Activated CD8-positive, alpha-beta T cell treated with anti-CD3 and anti-CD28 coated beads, Interleukin-2, amount 10 ng/mL, durations not matched to agents 7 days and 5 days (primary cell): Measurements from ENCODE around the gene GZF1. TPM values are rescaled to one million over a fixed set of nuclear protein-coding genes. Genes with fewer than 3 reads are reported as not detected.
"Not testable (repeated sequence)": the region's sequence is repeated elsewhere in the genome, so short reads cannot be mapped to it uniquely, and the experiment has no call there.

Source experiments
- ATAC-seq: fragments of 150-1000 bp; cut with Tn5 transposase; one replicate; pipeline ENCODE4 v1.10.0; 2021; ENCODE audit warnings: moderate library complexity
- CTCF ChIA-PET: fragments of 350-600 bp; sonication (Branson Sonifier 250); formaldehyde crosslinking; loops from one replicate; lab custom pipeline; 2021; ENCODE audit warnings: antibody characterized with exemption; lab: Charles Lee
- POLR2A ChIA-PET: fragments of 350-600 bp; sonication (Branson Sonifier 250); formaldehyde crosslinking; loops from one replicate; lab custom pipeline; 2021; ENCODE audit warnings: antibody characterized with exemption; lab: Charles Lee
- DNase-seq: peaks from one replicate; pipeline ENCODE4 v3.0.0-alpha.2; 2020
- H3K27ac Mint-ChIP-seq: one replicate; pipeline ENCODE4 v1.8.0; 2021; ENCODE audit warnings: mild to moderate bottlenecking, mixed read lengths
- H3K27me3 Mint-ChIP-seq: one replicate; pipeline ENCODE4 v1.8.0; 2021; ENCODE audit warnings: low read depth, mixed read lengths
- H3K36me3 Mint-ChIP-seq: one replicate; pipeline ENCODE4 v1.8.0; 2021; ENCODE audit warnings: low read depth, mixed read lengths
- H3K4me1 Mint-ChIP-seq: one replicate; pipeline ENCODE4 v1.8.0; 2021; ENCODE audit warnings: low read depth, mixed read lengths
- H3K4me3 Mint-ChIP-seq: one replicate; pipeline ENCODE4 v1.8.0; 2021; ENCODE audit warnings: mild to moderate bottlenecking, mixed read lengths
- H3K9me3 Mint-ChIP-seq: one replicate; pipeline ENCODE4 v1.8.0; 2022; ENCODE audit warnings: mixed read lengths; ENCODE audit not compliant: insufficient read depth
- total RNA-seq, 2 experiments: library from RNA; stranded (reverse); gene quantifications; one replicate each; pipeline ENCODE4 v1.2.3, GENCODE V29; 2021

The GZF1 gene
- total RNA-seq, 2 experiments from 2014 or later: 11.1 to 15.8 TPM

GRCh38 chr20:23346002-23346401 lies 16.0 kb upstream of the GZF1 start:
- Mint-ChIP-seq H3K27ac (no peak overlapping the region), H3K27me3 (no peaks in the 10 kb centered on the region), H3K36me3 (no peaks in the 10 kb centered on the region), H3K4me1 (peaks cover 17% of the 10 kb centered on the region), H3K4me3 (no peak overlapping the region), H3K9me3 (no peaks in the 10 kb centered on the region)
- POLR2A ChIA-PET: interaction anchor here (1.0 kb wide), 1 partner anchor 12 kb away, joined by 3 read pairs; no protein-coding TSS in a partner anchor
- CTCF ChIA-PET: no interaction called here
- ATAC-seq (no peak), DNase-seq (no peak)

DNA sequence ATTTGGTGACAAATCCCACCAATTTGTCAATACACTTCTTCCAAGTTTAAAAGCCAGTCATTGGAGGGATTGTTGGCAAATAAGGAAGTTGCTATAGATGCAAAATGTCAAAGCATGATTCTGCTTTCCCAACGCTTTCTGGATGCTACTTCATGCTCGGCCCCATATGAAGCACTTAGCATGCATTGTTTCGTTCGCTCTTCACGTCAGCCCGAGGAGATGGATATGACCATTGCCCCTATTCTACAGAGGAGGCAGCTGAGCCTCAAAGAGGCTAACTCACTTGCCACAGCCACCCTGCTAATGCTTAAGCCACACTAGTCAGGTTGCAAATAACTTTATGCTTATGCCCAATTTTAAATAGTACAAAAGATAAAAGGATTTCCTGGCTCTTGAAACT lies 14.2 kb upstream of the GZF1 start:
- ChIA-PET POLR2A (no interaction called here), CTCF (interaction anchor here (1.4 kb wide), 1 partner anchor 656 kb away, joined by 3 read pairs; no protein-coding TSS in a partner anchor)
- Mint-ChIP-seq H3K27me3 (no peaks in the 10 kb centered on the region), H3K36me3 (peaks cover 4% of the 10 kb centered on the region), H3K27ac (peak overlapping the region; percentile 10), H3K4me3 (no peak overlapping the region), H3K9me3 (no peaks in the 10 kb centered on the region), H3K4me1 (peaks cover 27% of the 10 kb centered on the region)
- ATAC-seq (no peak), DNase-seq (no peak)

DNA sequence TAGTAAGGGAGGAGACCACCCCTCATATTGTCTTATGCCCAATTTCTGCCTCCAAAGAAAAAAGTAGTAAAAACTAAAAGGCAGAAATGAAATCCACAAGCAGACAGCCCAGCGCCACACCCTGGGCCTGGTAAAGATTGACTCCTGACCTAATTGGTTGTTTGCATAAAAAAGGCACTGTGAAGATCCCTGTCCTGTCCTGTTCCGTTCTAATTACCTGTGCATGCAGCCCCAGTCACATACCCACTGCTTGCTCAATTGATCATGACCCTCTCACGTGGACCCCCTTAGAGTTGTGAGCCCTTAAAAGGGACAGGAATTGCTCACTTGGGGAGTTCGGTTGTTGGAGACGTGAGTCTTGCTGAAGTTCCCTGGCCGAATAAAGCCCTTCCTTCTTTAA lies 13.5 kb upstream of the GZF1 start:
- H3K9me3 Mint-ChIP-seq, POLR2A ChIA-PET, H3K27me3 Mint-ChIP-seq, ATAC-seq, H3K36me3 Mint-ChIP-seq, DNase-seq: not testable (repeated sequence)
- CTCF ChIA-PET: interaction anchor here (1.2 to 3.3 kb wide), 9 partner anchors 10 to 657 kb away, joined by 3 to 64 read pairs (median 7); partner anchors contain the start of gene NAPB
- peaks cover 29% of the 10 kb centered on the region for H3K4me1 Mint-ChIP-seq
- peak overlapping the region; percentile 34 for H3K4me3 Mint-ChIP-seq
- H3K27ac Mint-ChIP-seq: peak overlapping the region; percentile 34

DNA sequence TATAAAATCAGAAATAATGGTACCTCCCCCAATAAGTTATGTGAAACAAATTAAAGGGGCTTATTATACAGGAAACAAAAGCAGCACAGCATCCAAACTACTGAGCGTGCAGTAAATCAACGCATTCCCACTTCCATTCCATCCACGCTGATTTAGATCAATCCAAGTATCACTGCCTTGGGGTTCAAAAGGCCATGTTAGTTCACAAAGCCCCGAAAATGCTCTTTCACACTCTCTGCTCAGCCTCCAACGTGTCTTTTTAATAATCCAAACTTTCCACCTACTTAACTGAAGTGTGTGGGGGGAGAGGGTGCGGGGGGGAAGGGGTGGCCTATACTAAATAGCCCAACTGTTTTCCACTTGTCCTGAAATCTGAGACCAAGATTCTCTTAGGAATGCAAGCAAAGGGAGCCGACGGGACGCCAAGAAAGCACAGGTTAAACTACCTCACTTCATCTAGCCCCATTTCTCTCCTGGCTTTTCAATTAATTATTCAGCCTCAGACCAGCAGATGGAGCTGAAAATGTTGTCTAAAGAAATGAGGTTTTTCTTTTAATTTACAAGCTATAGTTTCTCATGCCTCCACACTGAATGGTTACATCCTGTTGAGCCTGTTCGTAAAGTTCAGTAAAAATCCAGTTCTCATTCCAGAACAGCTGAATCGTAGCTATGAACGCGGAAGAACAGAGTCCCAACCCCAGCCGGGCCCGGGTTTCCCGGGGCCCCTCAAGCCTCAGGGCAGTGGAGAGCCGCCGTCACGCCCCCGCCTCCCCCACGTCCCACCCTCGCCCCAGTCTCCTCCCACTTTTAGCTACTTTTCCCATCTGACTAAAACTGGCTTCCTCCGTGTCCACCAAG lies 12.4 kb upstream of the GZF1 start:
- H3K27me3 Mint-ChIP-seq: no peaks in the 10 kb centered on the region
- ChIA-PET POLR2A (interaction anchor here (0.7 to 2.6 kb wide), 16 partner anchors 9 to 263 kb away, joined by 3 to 29 read pairs (median 6); partner anchors contain the start of genes CSTL1, GZF1 and NAPB), CTCF (interaction anchor here (0.7 to 3.3 kb wide), 26 partner anchors 9 to 662 kb away, joined by 3 to 64 read pairs (median 4); partner anchors contain the start of genes CST11 and NAPB)
- DNase-seq (peak; percentile 81), ATAC-seq (peak; percentile 59)
- H3K4me1 Mint-ChIP-seq: peaks cover 34% of the 10 kb centered on the region
- peak overlapping the region; percentile 83 for H3K4me3 Mint-ChIP-seq
- peak overlapping the region; percentile 100 for H3K27ac Mint-ChIP-seq
- H3K9me3 Mint-ChIP-seq: no peaks in the 10 kb centered on the region
- peaks cover 18% of the 10 kb centered on the region for H3K36me3 Mint-ChIP-seq

- Mint-ChIP-seq H3K9me3 (no peaks in the 10 kb centered on the region), H3K4me1 (peaks cover 34% of the 10 kb centered on the region), H3K27ac (peak within 1 kb of the TSS; percentile 100), H3K4me3 (peak within 1 kb of the TSS; percentile 83), H3K36me3 (peaks cover 23% of the 10 kb centered on the region), H3K27me3 (no peaks in the 10 kb centered on the region)
- DNase-seq: peak; percentile 95
- ChIA-PET POLR2A (interaction anchor here (0.7 to 2.6 kb wide), 15 partner anchors 8 to 264 kb away, joined by 3 to 29 read pairs (median 7); partner anchors contain the start of genes CSTL1, GZF1 and NAPB), CTCF (interaction anchor here (0.7 to 3.3 kb wide), 24 partner anchors 8 to 663 kb away, joined by 3 to 64 read pairs (median 5); partner anchors contain the start of genes CST11 and NAPB)
- peak; percentile 87 for ATAC-seq
Observed at GRCh38 chr20:23350196-23350903, 11.6 kb upstream of the GZF1 start, which contains the start of gene NXT1. TSS of gene NXT1 (plus strand) at chr20:23350791. CDS start at chr20:23354042, 3,251 bp downstream.

- peak; percentile 72 for DNase-seq
- Mint-ChIP-seq H3K36me3 (peaks cover 28% of the 10 kb centered on the region), H3K9me3 (no peaks in the 10 kb centered on the region), H3K4me1 (peaks cover 38% of the 10 kb centered on the region), H3K4me3 (peak overlapping the region; percentile 83), H3K27me3 (no peaks in the 10 kb centered on the region), H3K27ac (peak overlapping the region; percentile 100)
- ATAC-seq: peak; percentile 31
- CTCF ChIA-PET: interaction anchor here (1.2 to 3.3 kb wide), 9 partner anchors 7 to 256 kb away, joined by 3 to 64 read pairs (median 17); partner anchors contain the start of gene NAPB
- POLR2A ChIA-PET: interaction anchor here (1.3 to 2.6 kb wide), 11 partner anchors 8 to 264 kb away, joined by 3 to 29 read pairs (median 9); partner anchors contain the start of genes CSTL1, GZF1 and NAPB
Observed at GRCh38 chr20:23350904-23351838, 10.8 kb upstream of the GZF1 start.

DNA sequence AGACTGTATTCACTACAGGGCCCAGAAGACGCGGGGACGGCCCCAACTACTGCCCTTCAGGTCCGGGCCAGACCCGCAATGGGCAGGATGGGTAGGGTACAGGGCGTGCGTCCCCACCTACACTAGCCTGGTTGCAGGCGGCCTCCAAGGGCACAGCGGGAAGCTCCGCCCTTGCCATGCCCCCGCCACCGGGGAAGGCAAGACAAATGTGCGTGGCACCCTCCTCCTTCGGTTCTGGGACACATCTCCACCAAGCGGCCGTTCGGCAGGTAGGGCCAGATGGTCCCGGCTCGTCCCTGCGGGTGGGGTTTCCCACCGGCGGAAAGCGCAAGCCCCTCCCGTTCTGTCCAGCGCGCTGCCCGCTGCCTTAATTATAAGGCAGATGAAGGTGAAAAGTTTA lies 5.8 kb upstream of the GZF1 start:
- ATAC-seq: no peak
- CTCF ChIA-PET: no interaction called here
- POLR2A ChIA-PET: interaction anchor here (1.5 to 2.6 kb wide), 2 partner anchors 64 to 65 kb away, joined by 4 to 11 read pairs; partner anchors contain the start of gene NAPB
- Mint-ChIP-seq H3K27me3 (no peaks in the 10 kb centered on the region), H3K27ac (no peak overlapping the region), H3K36me3 (peaks cover 28% of the 10 kb centered on the region), H3K9me3 (no peaks in the 10 kb centered on the region), H3K4me3 (no peak overlapping the region), H3K4me1 (peaks cover 50% of the 10 kb centered on the region)
- DNase-seq: no peak

GRCh38 chr20:23357767-23358562 lies 4.0 kb upstream of the GZF1 start:
- H3K27me3 Mint-ChIP-seq: no peaks in the 10 kb centered on the region
- no peaks in the 10 kb centered on the region for H3K9me3 Mint-ChIP-seq
- peak; percentile 100 for DNase-seq
- H3K36me3 Mint-ChIP-seq: peaks cover 27% of the 10 kb centered on the region
- ChIA-PET POLR2A (interaction anchor here (0.6 to 2.6 kb wide), 4 partner anchors 7 to 63 kb away, joined by 3 to 26 read pairs (median 7); partner anchors contain the start of genes NAPB and NXT1), CTCF (interaction anchor here (0.7 to 3.7 kb wide), 11 partner anchors 8 to 91 kb away, joined by 3 to 26 read pairs (median 3); partner anchors contain the start of genes NAPB and NXT1)
- peak overlapping the region; percentile 92 for H3K4me3 Mint-ChIP-seq
- H3K4me1 Mint-ChIP-seq: peaks cover 40% of the 10 kb centered on the region
- H3K27ac Mint-ChIP-seq: peak overlapping the region; percentile 98
- ATAC-seq: peak; percentile 83

GRCh38 chr20:23358563-23358906 lies 3.4 kb upstream of the GZF1 start:
- Mint-ChIP-seq H3K27ac (peak overlapping the region; percentile 98), H3K27me3 (no peaks in the 10 kb centered on the region), H3K4me3 (peak overlapping the region; percentile 71), H3K9me3 (no peaks in the 10 kb centered on the region), H3K4me1 (peaks cover 46% of the 10 kb centered on the region), H3K36me3 (peaks cover 29% of the 10 kb centered on the region)
- CTCF ChIA-PET: interaction anchor here (0.7 to 3.7 kb wide), 11 partner anchors 9 to 91 kb away, joined by 3 to 26 read pairs (median 3); partner anchors contain the start of genes NAPB and NXT1
- POLR2A ChIA-PET: interaction anchor here (0.6 to 2.6 kb wide), 4 partner anchors 8 to 1627 kb away, joined by 3 to 26 read pairs (median 8); partner anchors contain the start of genes NAPB and NXT1
- ATAC-seq: no peak
- no peak for DNase-seq
